SK-N-MC (cell line): ENCODE results near the gene KCNK1.

Experiments used
- EZH2 ChIP-seq: fragments of 200-600 bp; sonication (generic); IDR thresholded peaks from one replicate; pipeline ENCODE4 v1.6.1; 2017; ENCODE audit warnings: antibody characterized with exemption
- FOXP2 ChIP-seq: optimal IDR thresholded peaks from 2 replicates; pipeline ENCODE3; 2011; ENCODE audit warnings: mild to moderate bottlenecking, moderate library complexity; ENCODE audit not compliant: insufficient read depth; ENCODE audit errors: extremely low read length, control extremely low read depth
- POLR2AphosphoS5 ChIP-seq: IDR thresholded peaks from 2 replicates; pipeline ENCODE4 v1.6.1; 2012; ENCODE audit warnings: mild to moderate bottlenecking, low read depth, low read length, borderline replicate concordance

GRCh38 chr1:233668725-233669294 lies 54.9 kb downstream of the KCNK1 start:
- no peak for TF ChIP-seq FOXP2
- TF ChIP-seq EZH2, result no peak
- no peak for TF ChIP-seq POLR2AphosphoS5
